Stimulated activated memory B cell treated with anti-CD40 and anti-IgM and Interleukin-4, amounts not matched to agents 10 μg/mL and 1 μg/mL and 100 μg/mL, for 72 hours (primary cell): Measurements from ENCODE around the gene POP4.
"Not testable (repeated sequence)": the region's sequence is repeated elsewhere in the genome, so short reads cannot be mapped to it uniquely, and the experiment has no call there.

Experiments
- ATAC-seq: fragments of 150-1000 bp; cut with Tn5 transposase; 2 replicates; pipeline ENCODE4 v1.10.0; 2021
- H3K27ac Mint-ChIP-seq: one replicate; pipeline ENCODE4 v1.8.0; 2022; ENCODE audit warnings: mild to moderate bottlenecking, mixed read lengths
- H3K27me3 Mint-ChIP-seq: one replicate; pipeline ENCODE4 v1.8.0; 2022; ENCODE audit warnings: mixed read lengths
- H3K36me3 Mint-ChIP-seq: one replicate; pipeline ENCODE4 v1.8.0; 2022; ENCODE audit warnings: mixed read lengths
- H3K4me1 Mint-ChIP-seq: one replicate; pipeline ENCODE4 v1.8.0; 2022; ENCODE audit warnings: mixed read lengths
- H3K4me3 Mint-ChIP-seq: one replicate; pipeline ENCODE4 v1.8.0; 2022; ENCODE audit warnings: mild to moderate bottlenecking, moderate library complexity, mixed read lengths
- H3K9me3 Mint-ChIP-seq: one replicate; pipeline ENCODE4 v1.8.0; 2022; ENCODE audit warnings: mixed read lengths

The POP4 gene

GRCh38 chr19:29614046-29614445 is 8.0 kb downstream of the POP4 start:
- no peaks in the 10 kb centered on the region for H3K27me3 Mint-ChIP-seq

GRCh38 chr19:29614780-29615179 is 8.7 kb downstream of the POP4 start:
- Mint-ChIP-seq H3K4me1 (peaks cover 18% of the 10 kb centered on the region), H3K4me3 (no peak overlapping the region), H3K27ac (no peak overlapping the region), H3K27me3 (no peaks in the 10 kb centered on the region), H3K36me3 (peaks cover 50% of the 10 kb centered on the region), H3K9me3 (no peaks in the 10 kb centered on the region)
- no peak for ATAC-seq

More at GRCh38 chr19:29614046-29614445, 8.0 kb downstream of the POP4 start:
- Mint-ChIP-seq H3K36me3 (peaks cover 57% of the 10 kb centered on the region), H3K9me3 (no peaks in the 10 kb centered on the region), H3K4me3 (no peak overlapping the region), H3K4me1 (peaks cover 18% of the 10 kb centered on the region), H3K27ac (no peak overlapping the region)
- no peak for ATAC-seq

GRCh38 chr19:29615891-29616425 is 9.9 kb downstream of the POP4 start:
- Mint-ChIP-seq H3K27me3 (peaks cover 8% of the 10 kb centered on the region), H3K4me1 (peaks cover 15% of the 10 kb centered on the region), H3K4me3 (no peak overlapping the region), H3K27ac (no peak overlapping the region), H3K36me3 (peaks cover 46% of the 10 kb centered on the region), H3K9me3 (no peaks in the 10 kb centered on the region)
- ATAC-seq = no peak

GRCh38 chr19:29616541-29616940 is 10.5 kb downstream of the POP4 start:
- H3K9me3 Mint-ChIP-seq = no peaks in the 10 kb centered on the region
- peaks cover 14% of the 10 kb centered on the region for H3K27me3 Mint-ChIP-seq
- no peak overlapping the region for H3K27ac Mint-ChIP-seq
- peaks cover 45% of the 10 kb centered on the region for H3K36me3 Mint-ChIP-seq
- ATAC-seq = no peak
- H3K4me3 Mint-ChIP-seq = no peak overlapping the region
- peaks cover 15% of the 10 kb centered on the region for H3K4me1 Mint-ChIP-seq

- Mint-ChIP-seq H3K9me3 (no peaks in the 10 kb centered on the region), H3K36me3 (peaks cover 37% of the 10 kb centered on the region), H3K4me1 (peaks cover 25% of the 10 kb centered on the region), H3K27me3 (peaks cover 21% of the 10 kb centered on the region), H3K27ac (no peak overlapping the region), H3K4me3 (no peak overlapping the region)
- no peak for ATAC-seq
Observed at GRCh38 chr19:29617366-29618266, 11.5 kb downstream of the POP4 start.

- ATAC-seq = no peak
- peaks cover 30% of the 10 kb centered on the region for H3K36me3 Mint-ChIP-seq
- no peak overlapping the region for H3K4me3 Mint-ChIP-seq
- peak overlapping the region; percentile 46 for H3K27ac Mint-ChIP-seq
- peaks cover 26% of the 10 kb centered on the region for H3K4me1 Mint-ChIP-seq
- peaks cover 21% of the 10 kb centered on the region for H3K27me3 Mint-ChIP-seq
- no peaks in the 10 kb centered on the region for H3K9me3 Mint-ChIP-seq
Observed at GRCh38 chr19:29618434-29618833, 12.4 kb downstream of the POP4 start.

GRCh38 chr19:29618871-29619270 is 12.8 kb downstream of the POP4 start:
- no peak for ATAC-seq
- Mint-ChIP-seq H3K4me3 (no peak overlapping the region), H3K27ac (peak overlapping the region; percentile 46), H3K4me1 (peaks cover 29% of the 10 kb centered on the region), H3K36me3 (peaks cover 30% of the 10 kb centered on the region), H3K27me3 (peaks cover 25% of the 10 kb centered on the region), H3K9me3 (no peaks in the 10 kb centered on the region)

GRCh38 chr19:29620931-29621351 is 14.9 kb downstream of the POP4 start:
- H3K4me1 Mint-ChIP-seq = peaks cover 32% of the 10 kb centered on the region
- peaks cover 30% of the 10 kb centered on the region for H3K27me3 Mint-ChIP-seq
- peak overlapping the region; percentile 34 for H3K27ac Mint-ChIP-seq
- H3K36me3 Mint-ChIP-seq = peaks cover 14% of the 10 kb centered on the region
- peak; percentile 56 for ATAC-seq
- peak overlapping the region; percentile 16 for H3K4me3 Mint-ChIP-seq
- no peaks in the 10 kb centered on the region for H3K9me3 Mint-ChIP-seq

GRCh38 chr19:29622166-29623070 is 16.3 kb downstream of the POP4 start:
- Mint-ChIP-seq H3K27ac (peak overlapping the region; percentile 34), H3K27me3 (peaks cover 30% of the 10 kb centered on the region), H3K4me3 (peak overlapping the region; percentile 23), H3K9me3 (no peaks in the 10 kb centered on the region), H3K36me3 (no peaks in the 10 kb centered on the region), H3K4me1 (peaks cover 32% of the 10 kb centered on the region)
- peak; percentile 58 for ATAC-seq

GRCh38 chr19:29623726-29624488 is 17.8 kb downstream of the POP4 start:
- Mint-ChIP-seq H3K4me3 (no peak overlapping the region), H3K4me1 (peaks cover 32% of the 10 kb centered on the region), H3K36me3 (no peaks in the 10 kb centered on the region), H3K9me3 (no peaks in the 10 kb centered on the region), H3K27me3 (peaks cover 30% of the 10 kb centered on the region), H3K27ac (peak overlapping the region; percentile 15)
- peak; percentile 51 for ATAC-seq

- peaks cover 32% of the 10 kb centered on the region for H3K4me1 Mint-ChIP-seq
- no peak overlapping the region for H3K4me3 Mint-ChIP-seq
- no peaks in the 10 kb centered on the region for H3K36me3 Mint-ChIP-seq
- H3K27me3 Mint-ChIP-seq = peaks cover 30% of the 10 kb centered on the region
- ATAC-seq = no peak
- no peaks in the 10 kb centered on the region for H3K9me3 Mint-ChIP-seq
- H3K27ac Mint-ChIP-seq = peak overlapping the region; percentile 17
Observed at GRCh38 chr19:29624489-29625185, 18.6 kb downstream of the POP4 start.

GRCh38 chr19:29625186-29625651 is 19.1 kb downstream of the POP4 start:
- no peak overlapping the region for H3K4me3 Mint-ChIP-seq
- H3K27ac Mint-ChIP-seq = peak overlapping the region; percentile 17
- H3K4me1 Mint-ChIP-seq = peaks cover 31% of the 10 kb centered on the region
- no peaks in the 10 kb centered on the region for H3K9me3 Mint-ChIP-seq
- H3K27me3 Mint-ChIP-seq = peaks cover 30% of the 10 kb centered on the region
- ATAC-seq = no peak
- H3K36me3 Mint-ChIP-seq = no peaks in the 10 kb centered on the region

GRCh38 chr19:29626386-29626785 is 20.3 kb downstream of the POP4 start:
- no peaks in the 10 kb centered on the region for H3K36me3 Mint-ChIP-seq
- no peak overlapping the region for H3K4me3 Mint-ChIP-seq
- H3K4me1 Mint-ChIP-seq = peaks cover 20% of the 10 kb centered on the region
- no peaks in the 10 kb centered on the region for H3K9me3 Mint-ChIP-seq
- no peak for ATAC-seq
- no peak overlapping the region for H3K27ac Mint-ChIP-seq
- peaks cover 18% of the 10 kb centered on the region for H3K27me3 Mint-ChIP-seq

GRCh38 chr19:29626832-29627231 is 20.7 kb downstream of the POP4 start:
- H3K9me3 Mint-ChIP-seq, ATAC-seq, H3K4me3 Mint-ChIP-seq, H3K36me3 Mint-ChIP-seq, H3K27ac Mint-ChIP-seq: not testable (repeated sequence)
- peaks cover 13% of the 10 kb centered on the region for H3K27me3 Mint-ChIP-seq
- H3K4me1 Mint-ChIP-seq = peaks cover 15% of the 10 kb centered on the region
